GM23338 (cell line): Measurements from ENCODE around the gene NFYB. TPM values are rescaled to one million over a fixed set of nuclear protein-coding genes. Genes with fewer than 3 reads are reported as not detected.

ENCODE experiments used
- ATAC-seq: fragments of 200-7000 bp; cut with Tn5 transposase; 3 replicates; pipeline ENCODE4 v1.9.1; 2020
- DNase-seq: peaks from one replicate; pipeline ENCODE4 v3.0.0-alpha.2; 2015; ENCODE audit warnings: low spot score
- H2AFZ ChIP-seq: fragments of 200-600 bp; sonication (generic); 2 replicates; pipeline ENCODE4 v1.8.0; 2016; ENCODE audit warnings: antibody characterized with exemption, mild to moderate bottlenecking, moderate library complexity
- H3F3A ChIP-seq: fragments of 200-600 bp; sonication (generic); replicated peaks from 2 replicates; pipeline ENCODE4 v1.8.0; 2017; ENCODE audit warnings: antibody characterized with exemption, mixed run types, low read depth
- H3K27ac ChIP-seq: fragments of 200-600 bp; sonication (generic); 2 replicates; pipeline ENCODE4 v1.6.1; 2016; ENCODE audit warnings: low read depth
- H3K27me3 ChIP-seq: fragments of 200-600 bp; sonication (generic); 2 replicates; pipeline ENCODE4 v1.8.0; 2016; ENCODE audit warnings: mild to moderate bottlenecking, mixed run types, moderate library complexity; ENCODE audit not compliant: insufficient read depth
- H3K36me3 ChIP-seq: fragments of 200-600 bp; sonication (generic); 2 replicates; pipeline ENCODE4 v1.8.0; 2016; ENCODE audit warnings: mild to moderate bottlenecking; ENCODE audit not compliant: insufficient read depth
- H3K4me1 ChIP-seq: fragments of 200-600 bp; sonication (generic); 2 replicates; pipeline ENCODE4 v1.8.0; 2016; ENCODE audit warnings: mild to moderate bottlenecking, moderate library complexity; ENCODE audit not compliant: insufficient read depth
- H3K4me2 ChIP-seq: fragments of 200-600 bp; sonication (generic); 2 replicates; pipeline ENCODE4 v1.7.1; 2017; ENCODE audit warnings: mixed run types
- H3K4me3 ChIP-seq: fragments of 200-600 bp; sonication (generic); 2 replicates; pipeline ENCODE4 v1.6.1; 2016; ENCODE audit warnings: mixed run types
- H3K79me2 ChIP-seq: fragments of 200-600 bp; sonication (generic); replicated peaks from 2 replicates; pipeline ENCODE4 v1.8.0; 2017; ENCODE audit warnings: mild to moderate bottlenecking; ENCODE audit not compliant: insufficient read depth
- H3K9me2 ChIP-seq: fragments of 200-600 bp; sonication (generic); 2 replicates; pipeline ENCODE4 v1.8.0; 2017; ENCODE audit not compliant: insufficient read depth
- H4K20me1 ChIP-seq: fragments of 200-600 bp; sonication (generic); replicated peaks from 2 replicates; pipeline ENCODE4 v1.8.0; 2017; ENCODE audit warnings: mild to moderate bottlenecking; ENCODE audit not compliant: insufficient read depth
- H3K27ac Mint-ChIP-seq: 2 replicates; pipeline ENCODE4 v1.8.0; 2020; ENCODE audit warnings: inconsistent platforms, mild to moderate bottlenecking, moderate library complexity, mixed read lengths
- H3K27me3 Mint-ChIP-seq: 3 replicates; pipeline ENCODE4 v1.8.0; 2022; ENCODE audit warnings: low read depth, mild to moderate bottlenecking, moderate library complexity, mixed read lengths, inconsistent platforms; ENCODE audit not compliant: insufficient read depth, poor library complexity
- H3K36me3 Mint-ChIP-seq: 3 replicates; pipeline ENCODE4 v1.8.0; 2021; ENCODE audit warnings: low read depth, mild to moderate bottlenecking, inconsistent platforms, moderate library complexity, mixed read lengths
- H3K4me1 Mint-ChIP-seq: 3 replicates; pipeline ENCODE4 v1.8.0; 2020; ENCODE audit warnings: mild to moderate bottlenecking, inconsistent platforms, mixed read lengths
- H3K4me3 Mint-ChIP-seq: 3 replicates; pipeline ENCODE4 v1.8.0; 2021; ENCODE audit warnings: moderate library complexity, mild to moderate bottlenecking, inconsistent platforms, mixed read lengths
- H3K9me3 Mint-ChIP-seq: 3 replicates; pipeline ENCODE4 v1.8.0; 2020; ENCODE audit warnings: moderate library complexity, mild to moderate bottlenecking, inconsistent platforms, mixed read lengths
- CREB1 ChIP-seq: fragments of 250-450 bp; sonication (Bioruptor Pico); IDR thresholded peaks from 2 replicates; pipeline ENCODE4 v1.5.0; 2020; ENCODE audit warnings: low read depth, mild to moderate bottlenecking, moderate library complexity
- JUNB ChIP-seq: IDR thresholded peaks from one replicate; pipeline ENCODE4 v1.6.1; 2016; ENCODE audit warnings: antibody characterized with exemption; ENCODE audit not compliant: unreplicated experiment
- polyA plus RNA-seq: library from polyadenylated mRNA; unstranded; fragments of >200 nt; fragmentation: Nextera tagmentation; extraction: Ambion mirVana; gene quantifications from 2 replicates; pipeline ENCODE4 v1.2.1, GENCODE V29; 2016
- total RNA-seq: library from RNA; depleted of rRNA; stranded (reverse); fragments of >200 nt; shearing (Covaris generic); gene quantifications from 2 replicates; pipeline ENCODE4 v1.2.3, GENCODE V29; 2014
- TF ChIP-seq, protein P1 (sequence below): fragments of 250-450 bp; sonication (Bioruptor Pico); IDR thresholded peaks from 2 replicates; pipeline ENCODE4 v1.5.0; 2020; ENCODE audit warnings: mild to moderate bottlenecking, moderate library complexity
- TF ChIP-seq, protein P2 (sequence below): IDR thresholded peaks from one replicate; pipeline ENCODE4 v1.6.1; 2018; ENCODE audit warnings: antibody characterized with exemption; ENCODE audit not compliant: unreplicated experiment
- TF ChIP-seq, protein P3 (sequence below): IDR thresholded peaks from 2 replicates; pipeline ENCODE4 v1.6.1; 2016; ENCODE audit warnings: antibody characterized with exemption

NFYB gene
- total and polyA plus RNA-seq, 2 experiments from 2014 or later: 32.7 to 67.2 TPM

DNA sequence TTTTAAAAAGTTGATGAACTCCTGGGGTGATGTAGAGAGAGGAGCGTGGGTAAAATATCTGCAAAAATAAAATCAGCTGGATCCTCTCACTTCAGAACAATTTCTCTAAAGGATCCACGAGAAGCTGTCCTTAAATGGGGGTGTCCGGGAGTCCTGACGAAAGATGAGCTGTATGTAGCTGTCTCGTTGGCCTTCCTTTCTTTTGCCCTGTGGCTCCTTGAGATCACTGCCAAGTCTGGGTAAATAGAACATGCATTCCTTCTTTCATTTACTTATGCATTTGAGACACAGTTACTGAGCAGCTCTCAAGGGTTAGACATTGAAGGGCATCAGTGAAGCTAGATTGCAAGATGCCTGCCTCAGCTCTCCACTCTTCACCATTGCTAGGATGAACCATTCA is 42.4 kb upstream of the NFYB start:
- Histone ChIP-seq H3K9me2 (no peaks in the 10 kb centered on the region), H3K4me1 (no peaks in the 10 kb centered on the region), H3K79me2 (no peaks in the 10 kb centered on the region), H3K4me3 (no peak overlapping the region), H3K4me2 (no peak overlapping the region), H3K36me3 (no peaks in the 10 kb centered on the region), H2AFZ (0 out of 2 replicates have a peak overlapping the region, but pooled peaks have one; percentile 43), H3K27ac (no peak overlapping the region), H3K27me3 (no peaks in the 10 kb centered on the region), H4K20me1 (no peaks in the 10 kb centered on the region), H3F3A (no peaks in the 10 kb centered on the region)
- H3K4me1 Mint-ChIP-seq: no peaks in the 10 kb centered on the region
- TF ChIP-seq, protein P1, sequence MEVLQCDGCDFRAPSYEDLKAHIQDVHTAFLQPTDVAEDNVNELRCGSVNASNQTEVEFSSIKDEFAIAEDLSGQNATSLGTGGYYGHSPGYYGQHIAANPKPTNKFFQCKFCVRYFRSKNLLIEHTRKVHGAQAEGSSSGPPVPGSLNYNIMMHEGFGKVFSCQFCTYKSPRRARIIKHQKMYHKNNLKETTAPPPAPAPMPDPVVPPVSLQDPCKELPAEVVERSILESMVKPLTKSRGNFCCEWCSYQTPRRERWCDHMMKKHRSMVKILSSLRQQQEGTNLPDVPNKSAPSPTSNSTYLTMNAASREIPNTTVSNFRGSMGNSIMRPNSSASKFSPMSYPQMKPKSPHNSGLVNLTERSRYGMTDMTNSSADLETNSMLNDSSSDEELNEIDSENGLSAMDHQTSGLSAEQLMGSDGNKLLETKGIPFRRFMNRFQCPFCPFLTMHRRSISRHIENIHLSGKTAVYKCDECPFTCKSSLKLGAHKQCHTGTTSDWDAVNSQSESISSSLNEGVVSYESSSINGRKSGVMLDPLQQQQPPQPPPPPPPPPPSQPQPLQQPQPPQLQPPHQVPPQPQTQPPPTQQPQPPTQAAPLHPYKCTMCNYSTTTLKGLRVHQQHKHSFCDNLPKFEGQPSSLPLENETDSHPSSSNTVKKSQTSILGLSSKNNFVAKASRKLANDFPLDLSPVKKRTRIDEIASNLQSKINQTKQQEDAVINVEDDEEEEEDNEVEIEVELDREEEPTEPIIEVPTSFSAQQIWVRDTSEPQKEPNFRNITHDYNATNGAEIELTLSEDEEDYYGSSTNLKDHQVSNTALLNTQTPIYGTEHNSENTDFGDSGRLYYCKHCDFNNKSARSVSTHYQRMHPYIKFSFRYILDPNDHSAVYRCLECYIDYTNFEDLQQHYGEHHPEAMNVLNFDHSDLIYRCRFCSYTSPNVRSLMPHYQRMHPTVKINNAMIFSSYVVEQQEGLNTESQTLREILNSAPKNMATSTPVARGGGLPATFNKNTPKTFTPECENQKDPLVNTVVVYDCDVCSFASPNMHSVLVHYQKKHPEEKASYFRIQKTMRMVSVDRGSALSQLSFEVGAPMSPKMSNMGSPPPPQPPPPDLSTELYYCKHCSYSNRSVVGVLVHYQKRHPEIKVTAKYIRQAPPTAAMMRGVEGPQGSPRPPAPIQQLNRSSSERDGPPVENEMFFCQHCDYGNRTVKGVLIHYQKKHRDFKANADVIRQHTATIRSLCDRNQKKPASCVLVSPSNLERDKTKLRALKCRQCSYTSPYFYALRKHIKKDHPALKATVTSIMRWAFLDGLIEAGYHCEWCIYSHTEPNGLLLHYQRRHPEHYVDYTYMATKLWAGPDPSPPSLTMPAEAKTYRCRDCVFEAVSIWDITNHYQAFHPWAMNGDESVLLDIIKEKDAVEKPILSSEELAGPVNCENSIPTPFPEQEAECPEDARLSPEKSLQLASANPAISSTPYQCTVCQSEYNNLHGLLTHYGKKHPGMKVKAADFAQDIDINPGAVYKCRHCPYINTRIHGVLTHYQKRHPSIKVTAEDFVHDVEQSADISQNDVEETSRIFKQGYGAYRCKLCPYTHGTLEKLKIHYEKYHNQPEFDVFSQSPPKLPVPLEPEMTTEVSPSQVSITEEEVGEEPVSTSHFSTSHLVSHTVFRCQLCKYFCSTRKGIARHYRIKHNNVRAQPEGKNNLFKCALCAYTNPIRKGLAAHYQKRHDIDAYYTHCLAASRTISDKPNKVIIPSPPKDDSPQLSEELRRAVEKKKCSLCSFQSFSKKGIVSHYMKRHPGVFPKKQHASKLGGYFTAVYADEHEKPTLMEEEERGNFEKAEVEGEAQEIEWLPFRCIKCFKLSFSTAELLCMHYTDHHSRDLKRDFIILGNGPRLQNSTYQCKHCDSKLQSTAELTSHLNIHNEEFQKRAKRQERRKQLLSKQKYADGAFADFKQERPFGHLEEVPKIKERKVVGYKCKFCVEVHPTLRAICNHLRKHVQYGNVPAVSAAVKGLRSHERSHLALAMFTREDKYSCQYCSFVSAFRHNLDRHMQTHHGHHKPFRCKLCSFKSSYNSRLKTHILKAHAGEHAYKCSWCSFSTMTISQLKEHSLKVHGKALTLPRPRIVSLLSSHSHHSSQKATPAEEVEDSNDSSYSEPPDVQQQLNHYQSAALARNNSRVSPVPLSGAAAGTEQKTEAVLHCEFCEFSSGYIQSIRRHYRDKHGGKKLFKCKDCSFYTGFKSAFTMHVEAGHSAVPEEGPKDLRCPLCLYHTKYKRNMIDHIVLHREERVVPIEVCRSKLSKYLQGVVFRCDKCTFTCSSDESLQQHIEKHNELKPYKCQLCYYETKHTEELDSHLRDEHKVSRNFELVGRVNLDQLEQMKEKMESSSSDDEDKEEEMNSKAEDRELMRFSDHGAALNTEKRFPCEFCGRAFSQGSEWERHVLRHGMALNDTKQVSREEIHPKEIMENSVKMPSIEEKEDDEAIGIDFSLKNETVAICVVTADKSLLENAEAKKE (CRISPR knock-in tag): no peak
- TF ChIP-seq JUNB (no peak), CREB1 (CRISPR knock-in tag) (no peak)
- TF ChIP-seq, protein P2, sequence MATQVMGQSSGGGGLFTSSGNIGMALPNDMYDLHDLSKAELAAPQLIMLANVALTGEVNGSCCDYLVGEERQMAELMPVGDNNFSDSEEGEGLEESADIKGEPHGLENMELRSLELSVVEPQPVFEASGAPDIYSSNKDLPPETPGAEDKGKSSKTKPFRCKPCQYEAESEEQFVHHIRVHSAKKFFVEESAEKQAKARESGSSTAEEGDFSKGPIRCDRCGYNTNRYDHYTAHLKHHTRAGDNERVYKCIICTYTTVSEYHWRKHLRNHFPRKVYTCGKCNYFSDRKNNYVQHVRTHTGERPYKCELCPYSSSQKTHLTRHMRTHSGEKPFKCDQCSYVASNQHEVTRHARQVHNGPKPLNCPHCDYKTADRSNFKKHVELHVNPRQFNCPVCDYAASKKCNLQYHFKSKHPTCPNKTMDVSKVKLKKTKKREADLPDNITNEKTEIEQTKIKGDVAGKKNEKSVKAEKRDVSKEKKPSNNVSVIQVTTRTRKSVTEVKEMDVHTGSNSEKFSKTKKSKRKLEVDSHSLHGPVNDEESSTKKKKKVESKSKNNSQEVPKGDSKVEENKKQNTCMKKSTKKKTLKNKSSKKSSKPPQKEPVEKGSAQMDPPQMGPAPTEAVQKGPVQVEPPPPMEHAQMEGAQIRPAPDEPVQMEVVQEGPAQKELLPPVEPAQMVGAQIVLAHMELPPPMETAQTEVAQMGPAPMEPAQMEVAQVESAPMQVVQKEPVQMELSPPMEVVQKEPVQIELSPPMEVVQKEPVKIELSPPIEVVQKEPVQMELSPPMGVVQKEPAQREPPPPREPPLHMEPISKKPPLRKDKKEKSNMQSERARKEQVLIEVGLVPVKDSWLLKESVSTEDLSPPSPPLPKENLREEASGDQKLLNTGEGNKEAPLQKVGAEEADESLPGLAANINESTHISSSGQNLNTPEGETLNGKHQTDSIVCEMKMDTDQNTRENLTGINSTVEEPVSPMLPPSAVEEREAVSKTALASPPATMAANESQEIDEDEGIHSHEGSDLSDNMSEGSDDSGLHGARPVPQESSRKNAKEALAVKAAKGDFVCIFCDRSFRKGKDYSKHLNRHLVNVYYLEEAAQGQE: no peak
- TF ChIP-seq, protein P3, sequence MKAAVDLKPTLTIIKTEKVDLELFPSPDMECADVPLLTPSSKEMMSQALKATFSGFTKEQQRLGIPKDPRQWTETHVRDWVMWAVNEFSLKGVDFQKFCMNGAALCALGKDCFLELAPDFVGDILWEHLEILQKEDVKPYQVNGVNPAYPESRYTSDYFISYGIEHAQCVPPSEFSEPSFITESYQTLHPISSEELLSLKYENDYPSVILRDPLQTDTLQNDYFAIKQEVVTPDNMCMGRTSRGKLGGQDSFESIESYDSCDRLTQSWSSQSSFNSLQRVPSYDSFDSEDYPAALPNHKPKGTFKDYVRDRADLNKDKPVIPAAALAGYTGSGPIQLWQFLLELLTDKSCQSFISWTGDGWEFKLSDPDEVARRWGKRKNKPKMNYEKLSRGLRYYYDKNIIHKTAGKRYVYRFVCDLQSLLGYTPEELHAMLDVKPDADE: no peak
- peaks cover 5% of the 10 kb centered on the region for H3K27me3 Mint-ChIP-seq
- H3K4me3 Mint-ChIP-seq: no peak overlapping the region
- peaks cover 16% of the 10 kb centered on the region; the same call in 2 of the 3 replicates for H3K36me3 Mint-ChIP-seq
- ATAC-seq (no peak), DNase-seq (no peak)
- no peak overlapping the region for H3K27ac Mint-ChIP-seq
- peaks cover 25% of the 10 kb centered on the region for H3K9me3 Mint-ChIP-seq
